HEK293 (cell line): ENCODE results near the gene CCDC61.
A peak's percentile ranks its signal among the peaks of the same experiment; 100 is the strongest.

Experiments used
- CTCF ChIA-PET: fragments of 350-600 bp; formaldehyde crosslinking; extraction: SDS; loops from one replicate; lab custom pipeline; 2021; ENCODE audit warnings: antibody characterized with exemption; lab: Yijun Ruan, JAX
- POLR2A ChIA-PET: fragments of 300-600 bp; formaldehyde crosslinking; extraction: SDS; loops from one replicate; lab custom pipeline; 2020; ENCODE audit warnings: antibody characterized with exemption, inconsistent platforms; lab: Yijun Ruan, JAX
- H3K27ac ChIP-seq: fragments of 200-500 bp; sonication (Bioruptor generic); 2 replicates; pipeline ENCODE4 v1.5.1; 2014; ENCODE audit warnings: low read depth, low read length, control low read depth, inconsistent platforms; ENCODE audit errors: extremely low read depth
- H3K36me3 ChIP-seq, 2 experiments: fragments of 200-500 bp in 1 of 2; sonication (Bioruptor generic) in 1 of 2; 1 replicate in 1 of 2; 2 replicates in 1 of 2; pipeline ENCODE4 v1.5.1; 2014 to 2017; ENCODE audit warnings: inconsistent platforms in 2 of 2, low read length in 2 of 2; ENCODE audit not compliant: control insufficient read depth in 2 of 2, insufficient read depth in 1 of 2
- H3K4me1 ChIP-seq: fragments of 200-500 bp; sonication (Bioruptor generic); 2 replicates; pipeline ENCODE4 v1.5.1; 2014; ENCODE audit warnings: mild to moderate bottlenecking, low read length, inconsistent platforms; ENCODE audit not compliant: control insufficient read depth, insufficient read depth
- H3K4me3 ChIP-seq: 2 replicates; pipeline ENCODE4 v1.5.1; 2011; ENCODE audit warnings: low read depth, mild to moderate bottlenecking, control low read depth, low read length, moderate library complexity
- H3K9me3 ChIP-seq: fragments of 200-500 bp; sonication (Bioruptor generic); 2 replicates; pipeline ENCODE4 v1.5.1; 2014; ENCODE audit warnings: low read depth, low read length, inconsistent platforms; ENCODE audit not compliant: control insufficient read depth, insufficient read depth
- IKZF3 ChIP-seq: fragments of 450-650 bp; IDR thresholded peaks from 2 replicates; pipeline ENCODE4 v1.5.0; 2018; ENCODE audit warnings: missing biosample characterization, mild to moderate bottlenecking, missing genetic modification characterization, moderate library complexity
- KLF9 ChIP-seq: fragments of 450-650 bp; formaldehyde crosslinking; IDR thresholded peaks from 2 replicates; pipeline ENCODE4 v1.5.1; 2016; ENCODE audit warnings: missing biosample characterization, missing genetic modification characterization, low read depth
- MZF1 ChIP-seq: fragments of 450-650 bp; formaldehyde crosslinking; IDR thresholded peaks from 2 replicates; pipeline ENCODE4 v1.5.1; 2017; ENCODE audit warnings: missing biosample characterization, missing genetic modification characterization, borderline replicate concordance
- REPIN1 ChIP-seq: fragments of 450-650 bp; formaldehyde crosslinking; IDR thresholded peaks from 2 replicates; pipeline ENCODE4 v1.5.1; 2017; ENCODE audit warnings: missing biosample characterization, missing genetic modification characterization, low read depth
- SALL2 ChIP-seq: fragments of 450-650 bp; formaldehyde crosslinking; IDR thresholded peaks from 2 replicates; pipeline ENCODE4 v1.5.0; 2017; ENCODE audit warnings: missing biosample characterization, mild to moderate bottlenecking, missing genetic modification characterization, borderline replicate concordance
- SP7 ChIP-seq: fragments of 450-650 bp; formaldehyde crosslinking; IDR thresholded peaks from 2 replicates; pipeline ENCODE4 v1.5.1; 2016; ENCODE audit warnings: missing biosample characterization, missing genetic modification characterization
- ZFP37 ChIP-seq: fragments of 450-650 bp; formaldehyde crosslinking; IDR thresholded peaks from 2 replicates; pipeline ENCODE4 v1.5.1; 2016; ENCODE audit warnings: missing biosample characterization, missing genetic modification characterization
- ZNF121 ChIP-seq: fragments of 450-650 bp; formaldehyde crosslinking; IDR thresholded peaks from 2 replicates; pipeline ENCODE4 v1.5.1; 2016; ENCODE audit warnings: missing biosample characterization, missing genetic modification characterization
- ZNF211 ChIP-seq: fragments of 450-650 bp; formaldehyde crosslinking; IDR thresholded peaks from 2 replicates; pipeline ENCODE4 v1.5.1; 2016; ENCODE audit warnings: low read depth, missing biosample characterization, missing genetic modification characterization
- ZNF23 ChIP-seq: fragments of 450-650 bp; formaldehyde crosslinking; IDR thresholded peaks from 2 replicates; pipeline ENCODE4 v1.5.1; 2016; ENCODE audit warnings: missing biosample characterization, missing genetic modification characterization, borderline replicate concordance
- ZNF266 ChIP-seq: fragments of 450-650 bp; formaldehyde crosslinking; IDR thresholded peaks from 2 replicates; pipeline ENCODE4 v1.5.1; 2016; ENCODE audit warnings: missing biosample characterization, missing genetic modification characterization, low read depth
- ZNF341 ChIP-seq: fragments of 450-650 bp; formaldehyde crosslinking; IDR thresholded peaks from 2 replicates; pipeline ENCODE4; 2016; ENCODE audit warnings: low read depth, missing biosample characterization, missing genetic modification characterization
- ZNF391 ChIP-seq: fragments of 450-650 bp; formaldehyde crosslinking; IDR thresholded peaks from 2 replicates; pipeline ENCODE4 v1.5.1; 2016; ENCODE audit warnings: low read depth, missing biosample characterization, missing genetic modification characterization, borderline replicate concordance
- ZNF433 ChIP-seq: fragments of 450-650 bp; formaldehyde crosslinking; IDR thresholded peaks from 2 replicates; pipeline ENCODE4 v1.5.1; 2016; ENCODE audit warnings: missing biosample characterization, missing genetic modification characterization, low read depth
- ZNF501 ChIP-seq: fragments of 450-650 bp; formaldehyde crosslinking; IDR thresholded peaks from 2 replicates; pipeline ENCODE4 v1.5.1; 2016; ENCODE audit warnings: missing biosample characterization, missing genetic modification characterization
- ZNF529 ChIP-seq: fragments of 450-650 bp; formaldehyde crosslinking; IDR thresholded peaks from 2 replicates; pipeline ENCODE4 v1.5.1; 2017; ENCODE audit warnings: missing genetic modification characterization, missing biosample characterization; ENCODE audit not compliant: insufficient replicate concordance
- ZNF548 ChIP-seq: fragments of 450-650 bp; formaldehyde crosslinking; IDR thresholded peaks from 2 replicates; pipeline ENCODE4 v1.5.1; 2016; ENCODE audit warnings: missing biosample characterization, missing genetic modification characterization
- ZNF560 ChIP-seq: fragments of 450-650 bp; formaldehyde crosslinking; IDR thresholded peaks from 2 replicates; pipeline ENCODE4 v1.5.1; 2017; ENCODE audit warnings: missing biosample characterization, missing genetic modification characterization, borderline replicate concordance
- ZNF670 ChIP-seq: fragments of 450-650 bp; formaldehyde crosslinking; IDR thresholded peaks from 2 replicates; pipeline ENCODE4 v1.5.1; 2016; ENCODE audit warnings: missing biosample characterization, missing genetic modification characterization, low read depth
- ZNF701 ChIP-seq: fragments of 450-650 bp; formaldehyde crosslinking; IDR thresholded peaks from 2 replicates; pipeline ENCODE4 v1.5.1; 2016; ENCODE audit warnings: missing biosample characterization, missing genetic modification characterization
- ZNF777 ChIP-seq: fragments of 450-650 bp; formaldehyde crosslinking; IDR thresholded peaks from 2 replicates; pipeline ENCODE4 v1.5.1; 2017; ENCODE audit warnings: missing biosample characterization, missing genetic modification characterization, borderline replicate concordance
- ZXDB ChIP-seq: fragments of 450-650 bp; formaldehyde crosslinking; IDR thresholded peaks from 2 replicates; pipeline ENCODE4 v1.5.1; 2016; ENCODE audit warnings: missing biosample characterization, missing genetic modification characterization
- TF ChIP-seq, protein P1 (sequence below): fragments of 450-650 bp; formaldehyde crosslinking; IDR thresholded peaks from 2 replicates; pipeline ENCODE4 v1.5.1; 2016; ENCODE audit warnings: missing biosample characterization, missing genetic modification characterization
- TF ChIP-seq, protein P2 (sequence below): fragments of 450-650 bp; formaldehyde crosslinking; IDR thresholded peaks from 2 replicates; pipeline ENCODE4 v1.5.1; 2016; ENCODE audit warnings: missing biosample characterization, missing genetic modification characterization
- TF ChIP-seq, protein P3 (sequence below): fragments of 450-650 bp; formaldehyde crosslinking; conservative IDR thresholded peaks from 2 replicates; pipeline ENCODE4 v1.5.1; 2016; ENCODE audit warnings: low read depth, missing biosample characterization, missing genetic modification characterization
- TF ChIP-seq, protein P4 (sequence below): fragments of 450-650 bp; formaldehyde crosslinking; IDR thresholded peaks from 2 replicates; pipeline ENCODE4 v1.5.1; 2016; ENCODE audit warnings: missing biosample characterization, missing genetic modification characterization
- TF ChIP-seq, protein P5 (sequence below): fragments of 450-650 bp; formaldehyde crosslinking; IDR thresholded peaks from 2 replicates; pipeline ENCODE4 v1.5.1; 2017; ENCODE audit warnings: missing biosample characterization, missing genetic modification characterization

CCDC61 gene

DNA sequence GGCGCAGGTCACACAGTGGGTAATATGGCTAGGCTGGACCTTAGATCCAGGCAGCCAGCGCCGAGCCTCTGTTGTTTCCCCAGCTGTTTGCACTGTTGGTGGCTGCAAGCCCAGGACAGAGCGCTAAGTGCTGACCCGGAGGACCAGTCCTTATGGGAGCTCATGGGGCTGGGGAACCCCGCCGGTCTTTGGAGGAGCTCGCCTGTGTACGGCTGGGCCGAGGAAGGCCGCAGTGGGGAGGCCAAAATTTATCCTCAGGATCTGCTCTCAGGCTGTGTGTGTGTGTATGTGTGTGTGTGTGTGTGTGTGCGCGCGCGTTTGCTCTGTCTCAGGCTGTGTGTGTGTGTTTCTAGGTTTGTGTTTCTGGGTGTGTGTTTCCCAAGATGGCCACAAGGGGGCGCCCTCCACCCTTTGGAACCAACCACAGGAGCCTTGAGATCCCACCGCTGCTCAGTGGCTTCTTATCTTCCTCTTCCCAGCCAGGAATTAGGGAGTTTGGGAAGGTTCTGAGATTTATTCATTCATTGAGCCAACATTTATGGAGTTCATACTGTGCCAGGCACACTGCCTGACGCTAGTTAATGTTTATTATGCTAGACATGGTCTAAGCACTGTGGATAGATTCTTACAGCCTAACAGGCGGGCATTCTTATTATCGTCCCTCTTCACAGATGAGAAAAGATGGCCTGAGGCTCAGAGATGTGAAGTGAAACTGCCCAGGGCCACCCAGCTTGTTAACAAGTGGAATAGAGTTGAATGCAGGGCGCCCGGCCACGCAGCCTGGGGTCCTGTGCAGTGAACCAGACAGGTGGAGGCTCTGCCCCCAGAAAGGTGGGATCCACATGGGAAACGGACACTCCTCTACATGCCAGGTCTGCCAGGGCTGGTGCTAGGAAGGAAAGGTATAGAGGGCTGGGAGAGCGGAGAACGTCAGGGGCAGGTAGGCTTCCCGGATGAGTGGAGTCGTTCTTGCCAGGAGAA is 14.6 kb downstream of the CCDC61 start (continued):
- TF ChIP-seq ZFP37 (tag by site-specific recombination) (peak; percentile 67; the same call in 1 of the 2 replicates), REPIN1 (tag by site-specific recombination) (no peak), ZNF777 (no peak), ZNF121 (tag by site-specific recombination) (no peak), ZNF501 (tag by site-specific recombination) (0 out of 2 replicates have a peak, but pooled peaks have one; percentile 45), ZNF391 (tag by site-specific recombination) (no peak), SALL2 (tag by site-specific recombination) (no peak), SP7 (peak; percentile 73; the same call in 1 of the 2 replicates)

DNA sequence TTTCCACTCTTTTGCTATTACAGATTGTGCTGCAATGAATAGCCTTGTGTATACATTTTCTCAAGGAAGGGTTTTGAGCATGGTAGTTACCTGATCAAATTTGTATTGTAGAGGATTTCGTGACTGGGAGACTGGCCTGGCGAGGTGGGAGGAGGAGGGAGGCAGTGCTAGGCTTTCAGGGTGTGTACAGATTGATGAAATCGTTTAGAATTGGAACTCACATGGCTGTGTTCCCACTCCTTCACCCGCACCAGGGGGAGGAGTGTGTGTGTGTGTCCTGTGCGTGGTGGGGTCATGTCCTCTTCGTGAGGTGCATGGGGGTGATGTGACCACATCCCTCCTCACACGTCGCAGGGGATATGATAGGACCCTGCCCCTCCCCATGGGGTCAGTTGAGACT is 19.3 kb downstream of the CCDC61 start:
- H3K36me3 ChIP-seq: peaks cover 0 to 4% of the 10 kb centered on the region in 2 experiments; a peak in 1 of 3 replicates
- no peaks in the 10 kb centered on the region for H3K9me3 ChIP-seq
- no peak overlapping the region for H3K4me3 ChIP-seq
- no peaks in the 10 kb centered on the region for H3K4me1 ChIP-seq
- CTCF ChIA-PET: no interaction called here
- POLR2A ChIA-PET: interaction anchor here (1.2 kb wide), 1 partner anchor 15 kb away, joined by 3 read pairs; no protein-coding TSS in a partner anchor
- no peak overlapping the region for H3K27ac ChIP-seq
- TF ChIP-seq ZNF701 (tag by site-specific recombination) (no peak), ZNF560 (tag by site-specific recombination) (no peak), ZNF266 (no peak), ZNF211 (tag by site-specific recombination) (no peak), ZNF529 (no peak), KLF9 (no peak), IKZF3 (tag by site-specific recombination) (no peak), ZNF341 (tag by site-specific recombination) (no peak), ZNF548 (tag by site-specific recombination) (no peak), ZNF433 (tag by site-specific recombination) (no peak), MZF1 (tag by site-specific recombination) (no peak), ZNF670 (tag by site-specific recombination) (no peak), ZNF23 (no peak), ZXDB (tag by site-specific recombination) (no peak)
- TF ChIP-seq, protein P1, sequence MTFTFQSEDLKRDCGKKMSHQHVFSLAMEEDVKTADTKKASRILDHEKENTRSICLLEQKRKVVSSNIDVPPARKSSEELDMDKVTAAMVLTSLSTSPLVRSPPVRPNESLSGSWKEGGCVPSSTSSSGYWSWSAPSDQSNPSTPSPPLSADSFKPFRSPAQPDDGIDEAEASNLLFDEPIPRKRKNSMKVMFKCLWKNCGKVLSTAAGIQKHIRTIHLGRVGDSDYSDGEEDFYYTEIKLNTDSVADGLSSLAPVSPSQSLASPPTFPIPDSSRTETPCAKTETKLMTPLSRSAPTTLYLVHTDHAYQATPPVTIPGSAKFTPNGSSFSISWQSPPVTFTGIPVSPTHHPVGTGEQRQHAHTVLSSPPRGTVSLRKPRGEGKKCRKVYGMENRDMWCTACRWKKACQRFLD (tag by site-specific recombination): no peak
- TF ChIP-seq, protein P2, sequence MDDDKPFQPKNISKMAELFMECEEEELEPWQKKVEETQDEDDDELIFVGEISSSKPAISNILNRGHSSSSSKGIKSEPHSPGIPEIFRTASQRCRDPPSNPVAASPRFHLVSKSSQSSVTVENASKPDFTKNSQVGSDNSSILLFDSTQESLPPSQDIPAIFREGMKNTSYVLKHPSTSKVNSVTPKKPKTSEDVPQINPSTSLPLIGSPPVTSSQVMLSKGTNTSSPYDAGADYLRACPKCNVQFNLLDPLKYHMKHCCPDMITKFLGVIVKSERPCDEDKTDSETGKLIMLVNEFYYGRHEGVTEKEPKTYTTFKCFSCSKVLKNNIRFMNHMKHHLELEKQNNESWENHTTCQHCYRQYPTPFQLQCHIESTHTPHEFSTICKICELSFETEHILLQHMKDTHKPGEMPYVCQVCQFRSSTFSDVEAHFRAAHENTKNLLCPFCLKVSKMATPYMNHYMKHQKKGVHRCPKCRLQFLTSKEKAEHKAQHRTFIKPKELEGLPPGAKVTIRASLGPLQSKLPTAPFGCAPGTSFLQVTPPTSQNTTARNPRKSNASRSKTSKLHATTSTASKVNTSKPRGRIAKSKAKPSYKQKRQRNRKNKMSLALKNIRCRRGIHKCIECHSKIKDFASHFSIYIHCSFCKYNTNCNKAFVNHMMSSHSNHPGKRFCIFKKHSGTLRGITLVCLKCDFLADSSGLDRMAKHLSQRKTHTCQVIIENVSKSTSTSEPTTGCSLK (tag by site-specific recombination): no peak
- TF ChIP-seq, protein P3, sequence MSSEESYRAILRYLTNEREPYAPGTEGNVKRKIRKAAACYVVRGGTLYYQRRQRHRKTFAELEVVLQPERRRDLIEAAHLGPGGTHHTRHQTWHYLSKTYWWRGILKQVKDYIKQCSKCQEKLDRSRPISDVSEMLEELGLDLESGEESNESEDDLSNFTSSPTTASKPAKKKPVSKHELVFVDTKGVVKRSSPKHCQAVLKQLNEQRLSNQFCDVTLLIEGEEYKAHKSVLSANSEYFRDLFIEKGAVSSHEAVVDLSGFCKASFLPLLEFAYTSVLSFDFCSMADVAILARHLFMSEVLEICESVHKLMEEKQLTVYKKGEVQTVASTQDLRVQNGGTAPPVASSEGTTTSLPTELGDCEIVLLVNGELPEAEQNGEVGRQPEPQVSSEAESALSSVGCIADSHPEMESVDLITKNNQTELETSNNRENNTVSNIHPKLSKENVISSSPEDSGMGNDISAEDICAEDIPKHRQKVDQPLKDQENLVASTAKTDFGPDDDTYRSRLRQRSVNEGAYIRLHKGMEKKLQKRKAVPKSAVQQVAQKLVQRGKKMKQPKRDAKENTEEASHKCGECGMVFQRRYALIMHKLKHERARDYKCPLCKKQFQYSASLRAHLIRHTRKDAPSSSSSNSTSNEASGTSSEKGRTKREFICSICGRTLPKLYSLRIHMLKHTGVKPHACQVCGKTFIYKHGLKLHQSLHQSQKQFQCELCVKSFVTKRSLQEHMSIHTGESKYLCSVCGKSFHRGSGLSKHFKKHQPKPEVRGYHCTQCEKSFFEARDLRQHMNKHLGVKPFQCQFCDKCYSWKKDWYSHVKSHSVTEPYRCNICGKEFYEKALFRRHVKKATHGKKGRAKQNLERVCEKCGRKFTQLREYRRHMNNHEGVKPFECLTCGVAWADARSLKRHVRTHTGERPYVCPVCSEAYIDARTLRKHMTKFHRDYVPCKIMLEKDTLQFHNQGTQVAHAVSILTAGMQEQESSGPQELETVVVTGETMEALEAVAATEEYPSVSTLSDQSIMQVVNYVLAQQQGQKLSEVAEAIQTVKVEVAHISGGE (tag by site-specific recombination): no peak
- TF ChIP-seq, protein P4, sequence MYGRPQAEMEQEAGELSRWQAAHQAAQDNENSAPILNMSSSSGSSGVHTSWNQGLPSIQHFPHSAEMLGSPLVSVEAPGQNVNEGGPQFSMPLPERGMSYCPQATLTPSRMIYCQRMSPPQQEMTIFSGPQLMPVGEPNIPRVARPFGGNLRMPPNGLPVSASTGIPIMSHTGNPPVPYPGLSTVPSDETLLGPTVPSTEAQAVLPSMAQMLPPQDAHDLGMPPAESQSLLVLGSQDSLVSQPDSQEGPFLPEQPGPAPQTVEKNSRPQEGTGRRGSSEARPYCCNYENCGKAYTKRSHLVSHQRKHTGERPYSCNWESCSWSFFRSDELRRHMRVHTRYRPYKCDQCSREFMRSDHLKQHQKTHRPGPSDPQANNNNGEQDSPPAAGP: no peak
- TF ChIP-seq, protein P5, sequence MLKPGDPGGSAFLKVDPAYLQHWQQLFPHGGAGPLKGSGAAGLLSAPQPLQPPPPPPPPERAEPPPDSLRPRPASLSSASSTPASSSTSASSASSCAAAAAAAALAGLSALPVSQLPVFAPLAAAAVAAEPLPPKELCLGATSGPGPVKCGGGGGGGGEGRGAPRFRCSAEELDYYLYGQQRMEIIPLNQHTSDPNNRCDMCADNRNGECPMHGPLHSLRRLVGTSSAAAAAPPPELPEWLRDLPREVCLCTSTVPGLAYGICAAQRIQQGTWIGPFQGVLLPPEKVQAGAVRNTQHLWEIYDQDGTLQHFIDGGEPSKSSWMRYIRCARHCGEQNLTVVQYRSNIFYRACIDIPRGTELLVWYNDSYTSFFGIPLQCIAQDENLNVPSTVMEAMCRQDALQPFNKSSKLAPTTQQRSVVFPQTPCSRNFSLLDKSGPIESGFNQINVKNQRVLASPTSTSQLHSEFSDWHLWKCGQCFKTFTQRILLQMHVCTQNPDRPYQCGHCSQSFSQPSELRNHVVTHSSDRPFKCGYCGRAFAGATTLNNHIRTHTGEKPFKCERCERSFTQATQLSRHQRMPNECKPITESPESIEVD (tag by site-specific recombination): no peak
